GM12892 (cell line): ENCODE results near the gene CAPN1.
"Not testable (repeated sequence)": the region's sequence is repeated elsewhere in the genome, so short reads cannot be mapped to it uniquely, and the experiment has no call there.

Source experiments
- DNase-seq: peaks from one replicate; pipeline ENCODE4 v3.0.0; 2011; ENCODE audit not compliant: insufficient read length
- FAIRE-seq: peaks from 2 replicates; lab custom pipeline; 2011; peaks lifted over from hg19 to GRCh38; lab: Jason Lieb, UNC
- POLR2A ChIP-seq: IDR thresholded peaks from 2 replicates; pipeline ENCODE4 v1.6.1; 2011; ENCODE audit warnings: low read depth, low read length, control low read depth
- POLR2AphosphoS5 ChIP-seq: IDR thresholded peaks from 2 replicates; pipeline ENCODE4 v1.6.1; 2011; ENCODE audit warnings: low read depth, low read length, control low read depth
- TAF1 ChIP-seq: IDR thresholded peaks from 2 replicates; pipeline ENCODE4 v1.6.1; 2011; ENCODE audit warnings: low read depth, mild to moderate bottlenecking, control low read depth, low read length, borderline replicate concordance

The CAPN1 gene

DNA sequence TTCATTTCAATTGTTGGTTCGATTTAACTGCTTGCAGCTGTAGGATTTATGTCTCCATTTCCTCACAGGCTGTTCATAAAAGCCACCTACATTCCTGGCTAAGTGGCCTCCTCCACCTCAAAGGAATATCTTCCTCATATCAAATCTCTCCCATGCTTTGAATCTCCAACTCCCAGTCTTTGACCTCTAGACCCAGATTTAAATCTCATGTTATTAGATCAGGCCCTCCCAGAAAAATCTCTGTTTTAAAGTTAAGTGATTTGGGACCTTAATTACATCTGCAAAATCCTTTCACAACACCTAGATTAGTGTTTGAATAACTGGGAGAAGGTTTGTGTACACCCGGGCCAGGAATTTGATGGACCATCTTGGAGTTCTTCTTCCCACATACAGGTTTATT is 46.2 kb downstream of the CAPN1 start:
- TF ChIP-seq POLR2A (no peak), TAF1 (no peak), POLR2AphosphoS5 (no peak)
- no peak for DNase-seq
- no peak for FAIRE-seq

DNA sequence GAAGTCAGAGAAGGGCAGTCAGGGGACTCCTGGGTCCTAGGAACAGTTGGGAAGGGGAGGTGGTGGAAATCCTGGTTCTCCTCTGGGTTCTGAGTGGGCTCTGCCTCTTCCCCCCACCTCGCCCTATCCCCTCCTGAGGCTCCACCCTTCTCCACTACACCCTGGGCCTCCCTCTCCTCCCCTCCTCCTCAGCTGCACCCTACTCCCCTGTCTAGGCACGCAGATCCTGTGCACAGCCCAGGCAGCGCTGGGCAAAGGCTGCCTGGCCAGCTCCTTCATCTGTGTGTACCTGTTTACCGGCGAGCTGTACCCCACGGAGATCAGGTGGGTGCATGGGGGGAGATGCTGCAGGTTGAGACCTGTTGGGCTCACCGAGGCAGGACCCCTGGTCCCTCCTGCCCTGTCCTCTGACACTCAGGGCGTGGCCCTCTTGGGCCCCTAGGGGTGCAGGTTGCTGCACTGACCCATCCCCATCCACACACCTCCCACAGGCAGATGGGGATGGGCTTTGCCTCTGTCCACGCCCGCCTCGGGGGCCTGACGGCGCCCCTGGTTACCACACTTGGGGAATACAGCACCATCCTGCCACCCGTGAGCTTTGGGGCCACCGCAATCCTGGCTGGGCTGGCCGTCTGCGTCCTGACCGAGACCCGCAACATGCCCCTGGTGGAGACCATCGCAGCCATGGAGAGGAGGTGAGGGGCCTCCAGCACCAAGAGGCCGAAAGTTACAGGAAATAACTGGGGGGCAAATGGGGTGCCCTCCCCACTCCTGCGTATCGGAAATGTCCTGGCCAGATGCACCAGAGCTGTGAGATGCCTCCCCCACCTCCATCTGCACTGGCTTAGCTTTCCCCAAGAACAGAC is 54.7 kb downstream of the CAPN1 start:
- DNase-seq: no peak
- no peak for TF ChIP-seq POLR2A
- no peak for TF ChIP-seq TAF1
- no peak for TF ChIP-seq POLR2AphosphoS5
- no peak for FAIRE-seq

DNA sequence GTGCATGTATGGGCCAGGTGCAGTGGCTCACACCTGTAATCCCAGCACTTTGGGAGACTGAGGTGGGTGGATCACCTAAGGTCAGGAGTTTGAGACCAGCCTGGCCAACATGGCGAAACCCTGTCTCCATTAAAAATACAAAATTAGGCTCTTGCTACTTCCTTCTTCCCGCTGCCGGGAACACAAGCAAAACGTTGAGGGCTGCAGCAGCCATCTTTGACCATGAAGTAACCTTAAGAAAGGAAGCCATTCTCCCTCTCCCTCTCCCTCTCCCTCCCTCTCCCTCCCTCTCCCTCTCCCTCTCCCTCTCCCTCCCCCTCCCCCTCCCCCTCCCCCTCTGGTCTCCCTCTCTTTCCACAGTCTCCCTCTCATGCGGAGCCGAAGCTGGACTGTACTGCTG is 56.6 kb downstream of the CAPN1 start:
- DNase-seq, FAIRE-seq: not testable (repeated sequence)

DNA sequence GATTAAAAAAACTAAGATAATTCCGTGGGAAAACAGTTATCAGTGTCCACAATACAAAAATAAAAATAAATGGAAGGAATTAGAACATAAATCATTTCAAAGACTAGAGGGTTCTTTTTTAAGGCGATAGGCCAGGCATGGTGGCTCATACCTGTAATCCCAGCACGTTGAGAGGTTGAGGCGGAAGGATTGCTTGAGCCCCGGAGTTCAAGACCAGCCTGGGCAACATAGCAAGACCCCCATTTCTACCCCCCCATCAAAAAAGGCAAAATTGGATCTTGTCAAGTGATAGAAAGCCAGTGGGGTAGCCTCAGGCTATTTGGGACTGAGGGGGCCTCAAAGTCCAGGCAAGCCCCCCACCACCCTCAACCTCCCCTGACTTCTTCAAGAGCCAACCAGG is 59.4 kb downstream of the CAPN1 start:
- FAIRE-seq: no peak
- TF ChIP-seq TAF1 (no peak), POLR2A (no peak), POLR2AphosphoS5 (no peak)
- DNase-seq: no peak

DNA sequence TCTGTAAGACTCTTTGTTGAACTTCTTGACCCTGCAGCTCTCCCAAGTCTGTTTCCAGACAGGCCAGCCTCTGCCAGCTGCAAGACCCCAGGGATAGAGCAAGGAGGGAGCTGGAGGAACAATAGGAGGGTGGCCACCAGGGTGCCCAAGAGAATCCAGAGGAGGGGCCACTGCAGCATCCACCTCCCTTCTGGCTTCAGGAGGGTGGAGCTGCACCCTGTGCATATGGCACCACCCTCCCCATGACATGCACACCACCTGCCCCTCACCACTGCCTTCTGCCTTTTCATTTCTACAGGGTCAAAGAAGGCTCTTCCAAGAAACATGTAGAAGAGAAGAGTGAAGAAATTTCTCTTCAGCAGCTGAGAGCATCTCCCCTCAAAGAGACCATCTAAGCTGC is 60.0 kb downstream of the CAPN1 start:
- DNase-seq (no peak), FAIRE-seq (no peak)
- TF ChIP-seq TAF1 (no peak), POLR2AphosphoS5 (no peak), POLR2A (no peak)

DNA sequence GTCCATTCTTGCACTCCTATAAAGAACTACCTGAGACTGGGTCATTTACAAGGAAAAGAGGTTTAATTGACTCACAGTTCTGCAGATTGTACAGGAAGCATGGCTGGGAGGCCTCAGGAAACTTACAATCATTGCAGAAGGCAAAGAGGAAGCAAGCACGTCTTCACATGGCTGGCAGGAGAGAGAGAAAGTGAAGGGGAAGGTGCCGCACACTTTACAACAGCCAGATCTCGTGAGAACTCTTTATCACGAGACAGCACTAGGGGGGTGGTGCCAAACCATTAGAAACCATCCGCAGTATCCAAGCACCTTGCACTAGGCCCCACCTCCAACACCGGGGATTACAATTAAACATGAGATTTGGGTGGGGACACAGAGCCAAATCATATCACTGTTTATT is 60.7 kb downstream of the CAPN1 start:
- no peak for TF ChIP-seq POLR2A
- TF ChIP-seq TAF1: no peak
- TF ChIP-seq POLR2AphosphoS5: no peak
- DNase-seq: no peak
- FAIRE-seq: no peak

DNA sequence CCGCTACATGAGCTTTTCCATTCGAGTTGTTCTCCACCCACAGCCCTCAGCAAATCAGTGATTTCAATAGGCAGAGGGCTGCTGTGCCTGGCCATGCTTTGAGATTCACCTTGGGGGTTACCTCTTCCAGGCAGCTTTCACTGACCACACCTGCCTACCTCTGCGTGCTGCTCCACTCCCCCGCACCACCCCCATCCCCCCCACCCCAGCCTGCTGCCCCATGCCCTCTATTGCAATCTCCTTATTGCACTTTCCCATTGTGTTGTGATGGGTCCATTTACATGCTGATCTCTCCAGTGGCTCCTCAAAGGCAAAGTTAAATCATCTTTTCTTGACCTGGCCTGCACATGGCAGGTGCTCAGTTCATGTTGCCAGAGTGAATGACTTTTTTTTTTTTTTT is 62.1 kb downstream of the CAPN1 start:
- DNase-seq (no peak), FAIRE-seq (no peak)
- no peak for TF ChIP-seq POLR2AphosphoS5
- TF ChIP-seq TAF1: no peak
- TF ChIP-seq POLR2A: no peak

DNA sequence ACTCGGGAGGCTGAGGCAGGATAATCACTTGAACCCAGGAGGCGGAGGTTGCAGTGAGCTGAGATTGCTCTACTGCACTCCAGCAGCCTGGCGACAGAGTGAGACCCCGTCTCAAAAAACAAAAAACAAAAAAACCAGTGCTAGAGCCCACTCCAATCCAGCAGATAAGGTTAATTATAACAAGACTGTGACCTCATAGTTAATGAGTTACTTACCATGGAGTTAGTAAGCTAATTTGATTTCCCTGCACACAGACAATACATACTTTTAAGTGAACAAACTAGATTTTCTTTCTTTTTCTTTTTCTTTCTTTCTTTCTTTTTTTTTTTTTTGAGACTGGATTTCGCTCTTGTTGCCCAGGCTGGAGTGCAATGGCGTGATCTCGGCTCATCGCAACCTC is 63.3 kb downstream of the CAPN1 start:
- not testable (repeated sequence) for FAIRE-seq, DNase-seq

DNA sequence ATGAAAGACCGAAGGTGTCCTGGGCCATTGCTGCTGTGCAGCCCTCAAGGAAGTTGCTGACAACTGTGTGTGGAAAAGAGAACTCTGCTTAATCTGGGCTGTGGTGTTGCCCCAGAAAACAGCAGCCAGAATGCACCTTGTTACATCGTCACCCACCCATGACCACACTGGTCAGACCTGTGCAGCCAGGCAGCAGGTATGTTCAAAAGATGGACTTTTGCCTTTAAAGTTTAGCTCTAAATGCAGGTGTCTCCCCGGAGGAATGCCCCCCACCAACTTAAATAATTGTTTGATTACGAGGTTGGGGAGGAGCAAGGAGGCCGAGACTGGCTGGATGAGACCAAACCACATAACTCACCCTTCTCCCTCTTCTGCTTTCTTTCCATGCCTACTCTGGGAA is 64.8 kb downstream of the CAPN1 start:
- FAIRE-seq: no peak
- no peak for DNase-seq
- TF ChIP-seq TAF1 (no peak), POLR2AphosphoS5 (no peak), POLR2A (no peak)

DNA sequence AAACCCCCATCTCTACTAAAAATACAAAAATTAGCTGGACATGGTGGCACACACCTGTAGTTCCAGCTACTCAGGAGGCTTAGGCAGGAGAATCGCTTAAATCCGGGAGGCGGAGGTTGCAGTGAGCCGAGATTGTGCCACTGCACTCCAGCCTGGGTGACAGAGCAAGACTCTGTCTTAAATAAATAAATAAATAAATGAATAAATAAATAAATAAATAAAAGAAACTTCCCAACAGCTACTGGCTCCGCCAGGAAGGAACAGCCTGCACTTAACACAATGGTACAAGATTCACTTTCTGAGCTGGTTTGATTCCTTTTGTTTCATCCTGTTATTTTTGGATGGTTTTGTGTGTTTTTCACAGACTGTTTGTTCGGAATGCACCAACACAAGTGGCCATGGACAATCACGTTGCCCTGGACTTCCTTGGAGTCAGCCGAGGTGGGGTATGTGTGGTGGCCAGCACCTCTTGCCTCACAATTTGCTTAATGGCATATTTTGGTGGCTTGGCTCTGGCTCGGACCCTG is 66.5 kb downstream of the CAPN1 start:
- not testable (repeated sequence) for FAIRE-seq, DNase-seq

DNA sequence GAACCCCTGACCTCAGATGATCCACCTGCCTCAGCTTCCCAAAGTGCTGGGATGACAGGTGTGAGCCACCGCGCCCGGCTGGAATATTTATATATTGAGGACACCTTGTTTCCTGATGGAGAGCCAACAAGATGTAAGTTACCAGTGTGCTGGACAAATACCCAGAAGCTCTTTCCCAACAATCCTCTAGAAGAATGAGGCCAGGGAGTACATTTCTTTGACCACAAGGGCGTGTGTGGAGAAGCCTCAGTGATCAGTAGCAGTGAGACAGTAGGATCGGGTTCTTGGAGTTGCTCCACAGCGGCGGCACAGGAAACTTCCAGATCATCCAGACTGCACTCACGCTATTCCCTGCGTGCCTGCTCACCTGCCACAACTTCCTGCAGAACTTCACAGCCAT is 69.7 kb downstream of the CAPN1 start:
- FAIRE-seq (no peak), DNase-seq (no peak)
- TF ChIP-seq POLR2AphosphoS5 (no peak), TAF1 (no peak), POLR2A (no peak)

DNA sequence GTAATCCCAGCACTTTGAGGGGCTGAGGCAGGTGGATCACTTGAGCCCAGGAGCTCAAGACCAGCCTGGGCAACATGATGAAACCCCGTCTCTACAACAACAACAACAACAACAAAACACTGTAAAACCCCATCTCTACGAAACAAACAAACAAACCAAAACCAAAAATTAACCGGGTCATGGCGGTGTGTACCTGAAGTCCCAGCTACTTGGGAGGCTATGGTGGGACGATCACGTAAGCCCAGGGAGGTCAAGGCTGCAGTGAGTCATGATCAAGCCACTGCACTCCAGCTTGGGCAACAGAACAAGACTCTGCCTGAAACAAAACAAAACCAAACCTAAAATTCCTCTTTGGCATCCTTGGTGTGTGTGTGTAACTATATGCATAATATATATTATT is 73.0 kb downstream of the CAPN1 start:
- TF ChIP-seq POLR2A: no peak
- TF ChIP-seq POLR2AphosphoS5: no peak
- no peak for TF ChIP-seq TAF1
- no peak for DNase-seq
- FAIRE-seq: no peak

DNA sequence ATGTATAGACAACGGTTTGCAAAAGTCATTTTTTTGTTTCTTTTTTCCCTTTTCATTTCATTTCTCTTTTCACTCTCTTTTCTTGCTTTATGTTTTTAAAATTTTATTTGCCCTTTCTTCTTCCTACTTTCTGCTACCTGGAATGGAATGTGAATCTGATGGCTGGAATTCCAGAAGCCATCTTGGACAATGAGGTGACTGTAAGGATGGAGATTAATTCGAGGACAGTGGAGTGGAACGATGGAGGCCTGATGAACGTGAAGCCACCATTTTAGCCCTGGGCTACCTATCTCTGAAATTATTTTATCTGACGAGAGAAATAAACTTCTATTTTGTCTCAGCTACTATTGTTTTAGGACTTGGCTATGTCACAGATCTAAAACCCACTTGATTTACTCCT is 77.3 kb downstream of the CAPN1 start:
- FAIRE-seq: no peak
- DNase-seq: no peak
- TF ChIP-seq POLR2A (no peak), POLR2AphosphoS5 (no peak), TAF1 (no peak)
